ENCODE data around the gene HIRA. TPM values are rescaled to one million over a fixed set of nuclear protein-coding genes. Genes with fewer than 3 reads are reported as not detected.

The HIRA gene
- total and polyA plus RNA-seq, 2 of the 8 experiments (the other 6 are each of a cell fraction or from before 2014, with no cell fraction given) = 34.9 to 67.2 TPM

GRCh38 chr22:19378344-19378674 is 53.2 kb downstream of the HIRA start:
- Histone ChIP-seq H3K9ac (replicated peaks in 1 of 4; ENCODE audit: extremely low read depth in 1 of 4, low read depth in 3 of 4, low read length in 3 of 4) (no peak overlapping the region), H3K18ac (ENCODE audit: extremely low read depth, low read length) (no peak overlapping the region), H3K4me1 (replicated peaks in 1 of 4; ENCODE audit: control insufficient read depth in 3 of 4, insufficient read depth in 4 of 4, low read length in 3 of 4) (no peaks in the 10 kb centered on the region), H3K4me3 (ENCODE audit: extremely low read depth in 1 of 4, insufficient read depth in 2 of 4, low read depth in 3 of 4, low read length in 4 of 4) (no peak overlapping the region), H2AFZ (ENCODE audit: low read length) (no peak overlapping the region), H3K27me3 (replicated peaks in 1 of 4; ENCODE audit: control insufficient read depth in 3 of 4, extremely low read depth in 1 of 4, insufficient read depth in 3 of 4, low read length in 3 of 4) (no peaks in the 10 kb centered on the region), H3K23ac (ENCODE audit: insufficient read length) (no peak overlapping the region), H3K14ac (ENCODE audit: insufficient read length) (no peak overlapping the region), H2BK120ac (replicated peaks; ENCODE audit: low read depth, low read length) (no peak overlapping the region), H3K23me2 (ENCODE audit: low read depth, low read length) (no peaks in the 10 kb centered on the region), H3K79me1 (ENCODE audit: low read depth, low read length) (no peaks in the 10 kb centered on the region), H3K79me2 (ENCODE audit: control insufficient read depth in 1 of 2, insufficient read depth in 2 of 2, low read length in 2 of 2) (no peaks in the 10 kb centered on the region), H3K56ac (replicated peaks; ENCODE audit: insufficient read length, low read depth, low read length) (no peak overlapping the region), H2BK20ac (ENCODE audit: low read length) (no peak overlapping the region), H2BK12ac (ENCODE audit: low read depth, low read length) (no peak overlapping the region), H3K4ac (replicated peaks; ENCODE audit: insufficient read length, low read depth, low read length) (no peak overlapping the region), H3K9me3 (ENCODE audit: insufficient read depth in 2 of 2, low read depth in 1 of 2, low read length in 1 of 2) (no peaks in the 10 kb centered on the region), H2BK15ac (ENCODE audit: low read length) (no peak overlapping the region), H2BK5ac (ENCODE audit: low read depth, low read length) (no peak overlapping the region), H4K20me1 (replicated peaks in 1 of 2; ENCODE audit: control insufficient read depth in 1 of 2, insufficient read depth in 2 of 2, low read length in 2 of 2) (no peaks in the 10 kb centered on the region), H3K4me2 (ENCODE audit: insufficient read depth in 1 of 2, low read depth in 2 of 2, low read length in 2 of 2) (no peak overlapping the region), H4K8ac (ENCODE audit: extremely low read depth, insufficient read depth, low read length) (no peak overlapping the region), H3K27ac (ENCODE audit: low read depth, low read length) (no peak overlapping the region), H2AK5ac (ENCODE audit: low read depth, low read length) (no peak overlapping the region), H3K36me3 (ENCODE audit: control insufficient read depth in 2 of 4, insufficient read depth in 4 of 4, low read length in 3 of 4) (peaks cover 28 to 68% (median 49%) of the 10 kb centered on the region in 4 experiments), H4K5ac (ENCODE audit: insufficient read length, low read depth, low read length) (no peak overlapping the region), H4K91ac (replicated peaks; ENCODE audit: insufficient read length, low read length) (no peak overlapping the region)
- FAIRE-seq = no peak
- TF ChIP-seq, protein P1, sequence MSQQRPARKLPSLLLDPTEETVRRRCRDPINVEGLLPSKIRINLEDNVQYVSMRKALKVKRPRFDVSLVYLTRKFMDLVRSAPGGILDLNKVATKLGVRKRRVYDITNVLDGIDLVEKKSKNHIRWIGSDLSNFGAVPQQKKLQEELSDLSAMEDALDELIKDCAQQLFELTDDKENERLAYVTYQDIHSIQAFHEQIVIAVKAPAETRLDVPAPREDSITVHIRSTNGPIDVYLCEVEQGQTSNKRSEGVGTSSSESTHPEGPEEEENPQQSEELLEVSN (IDR thresholded peaks at IDR 0.05) = no peak
- POLR2A ChIA-PET (ENCODE audit: partially characterized antibody) = no interaction called here
- DNase-seq (ENCODE audit: low read depth in 1 of 2, low spot score in 2 of 2) = no peak
- CTCF ChIA-PET (ENCODE audit: partially characterized antibody) = no interaction called here
